ENCODE measurements around the gene OCA2.

Gene OCA2

DNA sequence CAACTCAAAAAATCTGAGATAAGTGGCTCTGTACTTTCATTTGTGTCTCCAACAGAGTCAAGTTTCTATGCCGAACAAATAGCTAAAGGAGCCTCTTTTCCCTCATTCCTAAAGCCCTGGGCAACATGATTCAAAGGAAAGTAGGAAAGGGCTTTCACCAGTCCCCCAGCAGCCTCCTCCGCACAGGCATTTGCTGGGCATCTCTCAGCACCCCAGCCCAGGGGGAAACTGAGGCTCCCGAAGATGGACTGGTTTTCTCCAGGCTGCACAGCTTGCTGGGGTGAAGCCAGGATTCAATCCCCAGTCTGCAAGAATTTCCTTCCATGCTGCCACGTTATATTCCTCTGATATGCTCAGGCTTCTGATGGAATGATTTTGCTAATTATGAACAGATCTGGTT, 163.8 kb downstream of the OCA2 start:
- Histone ChIP-seq H3K79me2 (ENCODE audit: insufficient read depth, low read length) (no peaks in the 10 kb centered on the region), H3K9me3 (ENCODE audit: insufficient read depth, low read length) (no peaks in the 10 kb centered on the region), H3K27ac (ENCODE audit: low read depth, low read length) (no peak overlapping the region), H3K4me3 (ENCODE audit: insufficient read depth, low read length, poor library complexity, severe bottlenecking) (no peak overlapping the region), H3K36me3 (ENCODE audit: low read length) (no peaks in the 10 kb centered on the region), H3K9me2 (replicated peaks; ENCODE audit: insufficient read depth, low read length) (no peaks in the 10 kb centered on the region), H3K4me2 (ENCODE audit: low read depth, low read length, poor library complexity, severe bottlenecking) (no peak overlapping the region), H3K27me3 (ENCODE audit: low read length) (no peaks in the 10 kb centered on the region), H4K20me1 (ENCODE audit: low read depth, low read length) (no peaks in the 10 kb centered on the region), H3K9ac (ENCODE audit: low read length) (no peak overlapping the region), H2AFZ (ENCODE audit: low read depth, low read length, severe bottlenecking) (no peak overlapping the region), H3F3A (ENCODE audit: insufficient read depth) (no peaks in the 10 kb centered on the region)
- no peak for TF ChIP-seq EZH2phosphoT487 (conservative IDR thresholded peaks at IDR 0.05; ENCODE audit: low read length)
- TF ChIP-seq, protein P1, sequence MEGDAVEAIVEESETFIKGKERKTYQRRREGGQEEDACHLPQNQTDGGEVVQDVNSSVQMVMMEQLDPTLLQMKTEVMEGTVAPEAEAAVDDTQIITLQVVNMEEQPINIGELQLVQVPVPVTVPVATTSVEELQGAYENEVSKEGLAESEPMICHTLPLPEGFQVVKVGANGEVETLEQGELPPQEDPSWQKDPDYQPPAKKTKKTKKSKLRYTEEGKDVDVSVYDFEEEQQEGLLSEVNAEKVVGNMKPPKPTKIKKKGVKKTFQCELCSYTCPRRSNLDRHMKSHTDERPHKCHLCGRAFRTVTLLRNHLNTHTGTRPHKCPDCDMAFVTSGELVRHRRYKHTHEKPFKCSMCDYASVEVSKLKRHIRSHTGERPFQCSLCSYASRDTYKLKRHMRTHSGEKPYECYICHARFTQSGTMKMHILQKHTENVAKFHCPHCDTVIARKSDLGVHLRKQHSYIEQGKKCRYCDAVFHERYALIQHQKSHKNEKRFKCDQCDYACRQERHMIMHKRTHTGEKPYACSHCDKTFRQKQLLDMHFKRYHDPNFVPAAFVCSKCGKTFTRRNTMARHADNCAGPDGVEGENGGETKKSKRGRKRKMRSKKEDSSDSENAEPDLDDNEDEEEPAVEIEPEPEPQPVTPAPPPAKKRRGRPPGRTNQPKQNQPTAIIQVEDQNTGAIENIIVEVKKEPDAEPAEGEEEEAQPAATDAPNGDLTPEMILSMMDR (IDR thresholded peaks at IDR 0.05; ENCODE audit: insufficient read depth, low read length, poor library complexity, severe bottlenecking) = no peak

DNA sequence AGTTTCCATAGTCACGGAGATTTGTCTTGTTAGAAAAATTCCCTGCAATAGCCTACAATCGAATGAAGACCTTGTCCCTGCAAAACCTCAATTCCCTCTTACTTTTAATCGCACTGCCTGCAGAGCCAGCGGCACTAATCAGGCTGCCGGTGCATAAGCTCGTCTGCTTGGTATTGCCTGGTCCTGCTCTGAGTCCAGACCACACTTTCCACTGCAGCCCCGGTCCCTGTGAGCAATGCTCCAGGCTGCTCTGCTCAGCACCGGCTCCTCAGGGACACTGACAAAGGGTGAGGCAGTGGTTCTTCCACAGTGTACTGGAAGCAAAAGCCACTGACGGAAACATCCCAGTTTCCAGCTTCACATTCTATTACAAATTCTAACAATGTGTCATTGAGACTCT, 164.3 kb downstream of the OCA2 start:
- H2AFZ ChIP-seq (ENCODE audit: low read depth, low read length, severe bottlenecking) = no peak overlapping the region
- no peaks in the 10 kb centered on the region for H3K27me3 ChIP-seq (ENCODE audit: low read length)
- no peak overlapping the region for H3K9ac ChIP-seq (ENCODE audit: low read length)
- H3F3A ChIP-seq (ENCODE audit: insufficient read depth) = no peaks in the 10 kb centered on the region
- H3K4me3 ChIP-seq (ENCODE audit: insufficient read depth, low read length, poor library complexity, severe bottlenecking) = no peak overlapping the region
- no peaks in the 10 kb centered on the region for H3K36me3 ChIP-seq (ENCODE audit: low read length)
- no peaks in the 10 kb centered on the region for H3K79me2 ChIP-seq (ENCODE audit: insufficient read depth, low read length)
- TF ChIP-seq, protein P1 (IDR thresholded peaks at IDR 0.05; ENCODE audit: insufficient read depth, low read length, poor library complexity, severe bottlenecking) = no peak
- TF ChIP-seq EZH2phosphoT487 (conservative IDR thresholded peaks at IDR 0.05; ENCODE audit: low read length) = no peak
- H4K20me1 ChIP-seq (ENCODE audit: low read depth, low read length) = no peaks in the 10 kb centered on the region
- H3K27ac ChIP-seq (ENCODE audit: low read depth, low read length) = no peak overlapping the region
- H3K4me2 ChIP-seq (ENCODE audit: low read depth, low read length, poor library complexity, severe bottlenecking) = no peak overlapping the region
- no peaks in the 10 kb centered on the region for H3K9me3 ChIP-seq (ENCODE audit: insufficient read depth, low read length)
- H3K9me2 ChIP-seq (replicated peaks; ENCODE audit: insufficient read depth, low read length) = no peaks in the 10 kb centered on the region

DNA sequence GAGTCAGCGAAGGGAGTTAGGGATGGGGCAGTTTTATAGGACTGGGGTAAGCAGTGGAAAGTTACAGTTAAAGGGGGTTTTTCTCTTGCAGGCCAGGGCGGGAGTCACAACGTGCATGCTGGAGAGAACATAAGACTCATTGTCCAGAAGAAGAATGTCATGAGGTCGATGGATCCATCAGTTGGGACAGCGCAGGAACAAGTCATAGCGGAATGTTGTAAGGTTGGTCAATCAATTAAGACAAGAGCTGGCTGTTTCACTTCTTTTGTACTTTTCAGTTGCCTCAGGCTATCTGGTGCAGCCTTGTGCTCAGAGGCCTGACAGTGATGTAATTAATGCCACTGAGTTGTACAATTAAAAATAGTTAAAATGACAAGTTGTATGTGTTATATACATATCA, 165.6 kb downstream of the OCA2 start:
- Histone ChIP-seq H4K20me1 (ENCODE audit: low read depth, low read length) (no peaks in the 10 kb centered on the region), H3K9ac (ENCODE audit: low read length) (no peak overlapping the region), H3F3A (ENCODE audit: insufficient read depth) (no peaks in the 10 kb centered on the region), H3K4me3 (ENCODE audit: insufficient read depth, low read length, poor library complexity, severe bottlenecking) (no peak overlapping the region), H3K27me3 (ENCODE audit: low read length) (no peaks in the 10 kb centered on the region), H3K4me2 (ENCODE audit: low read depth, low read length, poor library complexity, severe bottlenecking) (no peak overlapping the region), H3K27ac (ENCODE audit: low read depth, low read length) (no peak overlapping the region), H3K9me3 (ENCODE audit: insufficient read depth, low read length) (no peaks in the 10 kb centered on the region), H3K79me2 (ENCODE audit: insufficient read depth, low read length) (no peaks in the 10 kb centered on the region), H3K36me3 (ENCODE audit: low read length) (no peaks in the 10 kb centered on the region), H3K9me2 (replicated peaks; ENCODE audit: insufficient read depth, low read length) (no peaks in the 10 kb centered on the region), H2AFZ (ENCODE audit: low read depth, low read length, severe bottlenecking) (no peak overlapping the region)
- TF ChIP-seq, protein P1 (IDR thresholded peaks at IDR 0.05; ENCODE audit: insufficient read depth, low read length, poor library complexity, severe bottlenecking) = no peak
- TF ChIP-seq EZH2phosphoT487 (conservative IDR thresholded peaks at IDR 0.05; ENCODE audit: low read length) = no peak
